Mononuclear cell (primary cell): ENCODE data around the gene GNAO1. TPM values are rescaled to one million over a fixed set of nuclear protein-coding genes. Genes with fewer than 3 reads are reported as not detected.

ENCODE experiments used
- H3K27me3 ChIP-seq: 2 replicates; pipeline ENCODE4 v1.6.0; 2011; ENCODE audit warnings: low read length, control low read depth; ENCODE audit not compliant: insufficient read depth
- H3K4me1 ChIP-seq: 2 replicates; pipeline ENCODE4 v1.5.1; 2011; ENCODE audit warnings: mild to moderate bottlenecking, low read length, control low read depth; ENCODE audit not compliant: insufficient read depth
- H3K4me3 ChIP-seq: 2 replicates; pipeline ENCODE4 v1.5.1; 2011; ENCODE audit warnings: mild to moderate bottlenecking, low read length, moderate library complexity
- H3K9me3 ChIP-seq: 2 replicates; pipeline ENCODE4 v1.5.1; 2011; ENCODE audit warnings: low read depth, mild to moderate bottlenecking, control low read depth, low read length
- total RNA-seq: library from RNA; depleted of rRNA; stranded (reverse); fragments of >200 nt; gene quantifications from one replicate; pipeline ENCODE4 v1.2.3, GENCODE V29; 2012

The GNAO1 gene
- total RNA-seq, 1 donor: 0.84 TPM

DNA sequence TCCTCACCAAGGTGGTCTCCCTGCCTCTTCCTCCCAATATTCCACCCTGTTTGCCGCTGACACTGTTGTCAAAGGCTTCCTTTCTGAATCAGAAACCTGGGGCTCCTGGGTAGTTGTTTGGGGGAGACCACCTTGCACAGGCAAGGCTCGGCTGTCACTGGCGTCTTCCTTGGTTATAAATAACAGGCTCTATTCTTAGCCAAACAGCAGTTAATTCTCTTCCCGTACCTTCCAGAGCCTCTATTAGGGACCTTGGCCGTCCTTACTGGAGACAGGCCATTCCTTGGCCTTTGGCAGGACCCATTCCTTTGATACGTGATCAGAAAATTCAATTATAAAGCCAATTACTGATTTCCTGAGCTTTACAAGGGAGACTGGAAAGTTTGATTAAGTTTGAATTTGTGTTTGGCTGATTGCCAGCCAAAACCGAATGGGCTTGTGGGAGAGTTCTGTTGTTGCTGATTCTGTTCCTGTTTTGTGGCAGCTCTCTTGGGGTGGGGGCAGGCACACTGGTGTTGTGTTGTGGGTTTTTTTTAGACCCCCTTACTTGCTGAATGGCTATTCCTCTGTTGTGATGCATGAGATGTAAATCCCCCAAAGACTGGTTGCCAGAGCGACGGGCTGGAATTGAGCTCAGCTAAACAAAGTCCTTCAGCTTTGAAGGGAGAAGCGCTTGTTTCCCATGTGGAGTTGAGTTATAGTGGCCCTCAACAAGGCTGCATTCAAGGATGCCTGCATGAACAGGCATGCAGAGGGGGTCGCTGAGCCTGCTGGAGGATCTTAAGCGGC lies 104.6 kb downstream of the GNAO1 start:
- H3K4me3 ChIP-seq: no peak overlapping the region
- peaks cover 22% of the 10 kb centered on the region for H3K4me1 ChIP-seq
- H3K27me3 ChIP-seq: no peaks in the 10 kb centered on the region
- no peaks in the 10 kb centered on the region for H3K9me3 ChIP-seq

DNA sequence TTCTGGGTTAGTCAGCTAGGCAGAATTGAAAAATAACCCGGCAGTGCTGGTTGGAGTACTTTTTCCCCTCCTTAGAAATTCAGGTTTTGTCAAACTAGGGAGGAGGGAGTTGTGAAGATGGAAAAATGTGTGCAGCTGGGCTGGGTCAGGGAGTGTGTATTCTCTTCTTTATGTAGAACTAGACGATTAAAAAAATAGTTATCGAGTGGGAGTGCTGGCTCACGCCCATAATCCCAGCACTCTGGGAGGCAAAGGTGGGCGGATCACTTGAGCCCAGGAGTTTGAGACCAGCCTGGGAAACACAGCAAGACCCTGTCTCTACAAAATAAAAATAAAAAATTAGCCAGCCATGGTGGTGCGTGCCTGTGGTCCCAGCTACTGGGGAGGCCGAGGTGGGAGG lies 106.4 kb downstream of the GNAO1 start:
- H3K9me3 ChIP-seq: no peaks in the 10 kb centered on the region
- H3K4me3 ChIP-seq: no peak overlapping the region
- H3K27me3 ChIP-seq: no peaks in the 10 kb centered on the region
- H3K4me1 ChIP-seq: peaks cover 22% of the 10 kb centered on the region

DNA sequence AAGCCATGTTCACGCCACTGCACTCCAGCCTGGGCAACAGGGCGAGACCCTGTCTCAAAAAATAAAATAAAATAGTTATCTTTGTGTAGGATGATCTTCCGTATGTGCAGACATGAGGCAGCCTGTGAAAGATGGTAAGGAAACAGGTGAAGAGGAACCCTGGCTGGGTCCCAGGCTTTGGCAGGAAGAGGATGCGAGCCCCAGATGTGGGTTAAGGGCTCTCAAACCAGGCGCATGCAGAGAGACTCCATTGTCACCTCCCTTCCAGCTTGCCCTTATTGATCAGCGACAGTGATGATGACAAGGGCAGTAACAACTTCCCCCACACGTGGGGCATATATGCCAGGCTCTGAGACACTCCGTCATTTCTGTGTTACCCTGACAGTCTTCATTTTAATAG lies 106.8 kb downstream of the GNAO1 start:
- H3K4me1 ChIP-seq: peaks cover 22% of the 10 kb centered on the region
- H3K27me3 ChIP-seq: no peaks in the 10 kb centered on the region
- no peak overlapping the region for H3K4me3 ChIP-seq
- H3K9me3 ChIP-seq: no peaks in the 10 kb centered on the region

DNA sequence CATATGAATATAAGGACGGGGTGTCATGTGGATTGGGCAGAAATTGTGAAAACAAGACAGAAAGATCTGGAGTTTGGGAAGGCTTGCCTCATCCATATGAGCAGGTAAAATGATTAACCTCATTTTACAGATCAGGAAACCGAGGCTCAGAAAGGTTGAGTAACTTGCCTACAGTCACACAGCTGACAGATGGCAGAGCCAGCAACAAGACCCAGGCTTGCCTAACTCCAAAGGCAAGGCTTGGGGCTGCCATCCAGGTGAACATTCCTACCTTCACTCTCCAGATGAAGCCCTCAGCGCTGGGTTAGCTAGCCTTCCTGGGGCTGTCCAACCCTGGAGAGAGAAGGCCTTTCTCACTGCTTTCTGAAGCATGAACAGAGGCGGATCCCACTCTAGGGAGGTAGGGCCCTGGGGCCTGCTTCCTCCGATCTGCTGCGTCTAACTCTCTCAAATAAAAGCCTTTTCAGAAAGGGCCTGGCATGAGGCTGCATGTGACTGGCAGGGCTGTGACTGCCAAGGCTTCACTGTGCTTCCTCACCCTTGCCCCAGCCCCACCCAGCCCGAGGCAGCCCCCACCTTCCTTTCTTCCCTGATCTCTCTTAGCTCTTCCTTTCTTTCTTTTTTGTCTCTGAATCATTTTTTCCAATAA lies 107.8 kb downstream of the GNAO1 start:
- no peaks in the 10 kb centered on the region for H3K9me3 ChIP-seq

DNA sequence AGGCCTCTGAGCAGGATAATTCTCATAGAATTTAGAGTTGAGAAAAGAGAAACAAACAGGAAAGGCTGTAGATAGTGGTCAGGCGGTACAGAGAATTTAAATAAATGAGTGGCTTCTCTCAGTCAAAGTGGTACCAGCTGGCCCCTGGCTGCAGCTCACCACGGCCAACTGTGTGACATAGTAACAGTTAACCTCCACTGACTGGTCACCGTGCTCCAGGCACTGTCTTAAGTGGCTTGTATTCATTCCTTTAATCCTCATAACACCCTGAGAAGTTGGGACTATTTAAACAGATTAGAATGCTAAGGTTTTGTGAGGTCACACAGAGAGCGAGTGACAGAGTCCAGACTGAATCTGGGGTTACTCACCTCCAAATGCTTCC lies 108.9 kb downstream of the GNAO1 start:
- Histone ChIP-seq H3K4me1 (peaks cover 12% of the 10 kb centered on the region), H3K4me3 (no peak overlapping the region), H3K9me3 (no peaks in the 10 kb centered on the region), H3K27me3 (no peaks in the 10 kb centered on the region)

More for the DNA sequence above, 107.8 kb downstream of the GNAO1 start:
- H3K4me3 ChIP-seq: no peak overlapping the region
- H3K4me1 ChIP-seq: peaks cover 22% of the 10 kb centered on the region
- no peaks in the 10 kb centered on the region for H3K27me3 ChIP-seq

DNA sequence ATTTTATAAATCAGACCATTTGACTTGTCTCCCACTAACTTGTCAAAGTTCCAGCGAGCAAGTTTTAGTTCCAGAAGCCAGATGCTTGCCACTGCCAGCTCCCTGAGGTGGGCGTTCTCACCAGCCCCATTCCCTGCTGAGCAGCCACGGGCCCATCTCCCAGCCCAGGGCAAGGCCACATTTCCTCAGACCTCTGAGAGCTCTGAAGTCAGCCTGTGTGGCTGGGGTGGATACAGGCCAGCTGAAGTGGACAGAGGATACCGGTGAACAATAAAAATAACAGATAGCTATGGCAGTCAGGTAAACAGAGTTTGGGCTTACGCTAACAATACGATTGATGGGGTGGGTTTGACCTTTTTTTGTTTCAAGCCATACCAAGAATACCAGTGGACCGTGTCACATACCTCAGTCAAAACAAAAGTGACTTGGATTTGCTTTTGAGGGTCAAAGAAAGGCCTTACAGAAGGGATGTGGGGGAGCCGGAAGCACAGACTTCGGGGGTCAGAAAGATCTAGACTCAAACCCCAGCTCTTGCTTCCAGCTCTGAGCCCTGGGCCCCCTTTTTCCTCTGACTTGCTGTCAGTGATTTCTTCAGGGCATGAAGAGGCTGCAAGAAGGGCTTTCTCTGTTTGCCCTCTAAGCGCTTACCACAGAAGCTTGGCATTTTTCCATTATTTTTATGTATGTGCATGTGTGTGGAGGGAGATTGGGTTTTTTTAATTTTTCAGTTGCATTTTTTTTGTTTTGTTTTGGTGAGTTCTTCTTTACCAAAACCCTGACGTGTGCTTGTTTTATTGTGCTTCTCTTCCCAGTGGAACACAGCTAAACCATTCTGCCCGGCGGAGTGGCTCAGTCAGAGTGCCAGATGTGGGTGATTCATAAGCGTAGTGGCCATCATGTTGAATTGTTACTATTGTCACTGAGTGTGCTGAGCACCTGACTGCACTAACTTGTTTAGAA lies 109.9 kb downstream of the GNAO1 start:
- Histone ChIP-seq H3K4me3 (no peak overlapping the region), H3K9me3 (no peaks in the 10 kb centered on the region), H3K4me1 (peaks cover 6% of the 10 kb centered on the region), H3K27me3 (no peaks in the 10 kb centered on the region)

DNA sequence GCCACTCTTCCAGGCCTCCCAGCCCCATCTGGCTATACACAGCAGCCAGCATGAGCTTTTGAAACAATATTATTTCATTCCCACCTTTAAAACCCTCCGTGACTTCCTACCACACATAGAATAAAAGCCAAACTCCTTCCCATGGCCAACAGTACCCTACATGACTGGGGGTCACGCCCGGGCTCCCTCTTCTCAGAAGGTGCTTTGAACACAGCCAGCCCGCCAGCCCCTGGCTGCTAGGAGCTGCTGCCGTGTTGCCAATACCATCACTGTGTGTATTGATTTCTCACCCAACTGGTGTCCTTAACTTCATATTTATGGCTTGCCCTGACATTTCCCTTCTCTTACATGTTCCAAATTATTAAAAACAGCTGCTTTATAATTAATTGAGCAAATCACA lies 111.2 kb downstream of the GNAO1 start:
- Histone ChIP-seq H3K4me3 (no peak overlapping the region), H3K27me3 (no peaks in the 10 kb centered on the region), H3K9me3 (no peaks in the 10 kb centered on the region), H3K4me1 (peaks cover 6% of the 10 kb centered on the region)

DNA sequence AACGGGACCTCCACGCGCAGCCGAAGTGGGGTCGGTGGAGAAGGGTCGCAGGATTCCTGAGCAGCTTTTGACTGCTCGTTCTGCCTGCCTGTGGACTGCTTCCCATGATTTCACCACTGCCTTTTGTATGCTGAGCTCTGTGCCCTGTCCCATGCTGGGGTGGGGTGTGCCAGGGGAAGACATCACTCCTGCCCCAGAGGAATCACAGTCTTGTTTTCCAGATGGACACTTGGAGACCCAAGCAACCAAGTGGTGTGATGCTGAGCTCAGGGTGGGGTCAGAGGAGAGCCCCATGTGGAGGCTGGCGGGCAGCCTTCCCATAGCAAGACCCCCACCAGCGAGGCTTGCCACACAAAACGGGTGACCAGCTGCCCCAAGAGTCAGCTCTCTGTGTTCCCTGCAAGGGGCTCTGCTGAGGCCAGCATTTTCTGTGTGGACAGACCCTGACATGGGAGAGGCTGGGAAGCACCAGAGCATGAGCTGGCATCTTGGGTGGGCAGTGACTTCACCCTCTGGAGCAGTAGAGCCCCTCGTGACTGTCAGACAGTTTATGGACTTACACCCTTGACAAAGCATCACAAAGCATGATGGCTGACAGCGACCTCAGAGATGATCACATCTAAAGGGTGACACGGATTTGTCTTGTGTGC lies 111.9 kb downstream of the GNAO1 start:
- no peaks in the 10 kb centered on the region for H3K27me3 ChIP-seq
- H3K4me1 ChIP-seq: peaks cover 6% of the 10 kb centered on the region
- no peak overlapping the region for H3K4me3 ChIP-seq
- no peaks in the 10 kb centered on the region for H3K9me3 ChIP-seq

DNA sequence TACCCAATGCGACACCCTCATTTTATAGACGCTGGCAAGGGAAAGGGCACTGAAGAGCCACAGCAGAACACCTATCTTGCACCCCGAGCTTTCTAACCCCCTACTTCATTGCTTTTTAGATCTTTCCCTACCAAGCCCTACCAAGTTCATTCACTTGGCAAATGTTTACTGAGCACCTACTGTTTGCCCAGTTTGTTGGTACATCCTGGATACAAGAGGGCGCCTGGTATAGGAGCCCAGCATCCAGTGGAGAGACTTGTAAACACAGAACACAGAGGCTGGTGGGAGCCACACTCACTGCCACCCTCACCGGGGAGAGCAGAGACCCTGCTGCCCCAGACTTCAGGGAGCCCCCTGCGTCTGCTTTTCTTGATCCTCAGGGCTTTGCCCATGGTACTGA lies 112.6 kb downstream of the GNAO1 start:
- Histone ChIP-seq H3K4me1 (peaks cover 5% of the 10 kb centered on the region), H3K9me3 (no peaks in the 10 kb centered on the region), H3K4me3 (no peak overlapping the region), H3K27me3 (no peaks in the 10 kb centered on the region)

DNA sequence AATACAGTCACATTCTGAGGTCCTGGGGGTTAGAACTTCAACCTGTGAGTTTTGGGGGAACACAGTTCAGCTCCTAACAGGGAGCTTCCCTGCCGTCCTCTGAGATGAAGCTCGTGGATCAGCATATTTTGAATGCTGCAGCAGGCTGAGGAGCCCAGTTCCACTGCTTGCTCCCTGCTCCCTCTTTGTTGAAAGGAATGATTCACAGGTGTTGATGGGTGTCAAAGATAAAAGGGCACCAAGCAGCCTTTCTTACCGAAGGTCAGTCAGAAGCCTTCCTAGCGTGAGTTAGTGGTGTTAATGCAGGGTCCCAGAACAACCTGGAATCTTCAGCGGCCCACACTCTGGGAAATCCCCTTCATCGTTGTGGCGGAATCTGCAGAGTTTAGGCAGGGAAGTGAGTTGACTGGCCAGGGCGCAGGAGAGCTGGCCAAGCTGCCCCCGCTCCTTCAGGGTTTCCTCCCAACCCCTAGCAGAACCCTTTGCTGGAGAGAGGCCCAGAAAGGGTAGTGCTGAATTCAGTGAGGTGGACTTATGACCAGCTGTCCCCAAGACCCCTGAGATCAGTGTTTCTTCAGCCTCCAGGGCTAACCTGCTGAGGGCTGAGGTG lies 114.8 kb downstream of the GNAO1 start:
- H3K27me3 ChIP-seq: no peaks in the 10 kb centered on the region
- no peak overlapping the region for H3K4me3 ChIP-seq
- no peaks in the 10 kb centered on the region for H3K4me1 ChIP-seq
- no peaks in the 10 kb centered on the region for H3K9me3 ChIP-seq

DNA sequence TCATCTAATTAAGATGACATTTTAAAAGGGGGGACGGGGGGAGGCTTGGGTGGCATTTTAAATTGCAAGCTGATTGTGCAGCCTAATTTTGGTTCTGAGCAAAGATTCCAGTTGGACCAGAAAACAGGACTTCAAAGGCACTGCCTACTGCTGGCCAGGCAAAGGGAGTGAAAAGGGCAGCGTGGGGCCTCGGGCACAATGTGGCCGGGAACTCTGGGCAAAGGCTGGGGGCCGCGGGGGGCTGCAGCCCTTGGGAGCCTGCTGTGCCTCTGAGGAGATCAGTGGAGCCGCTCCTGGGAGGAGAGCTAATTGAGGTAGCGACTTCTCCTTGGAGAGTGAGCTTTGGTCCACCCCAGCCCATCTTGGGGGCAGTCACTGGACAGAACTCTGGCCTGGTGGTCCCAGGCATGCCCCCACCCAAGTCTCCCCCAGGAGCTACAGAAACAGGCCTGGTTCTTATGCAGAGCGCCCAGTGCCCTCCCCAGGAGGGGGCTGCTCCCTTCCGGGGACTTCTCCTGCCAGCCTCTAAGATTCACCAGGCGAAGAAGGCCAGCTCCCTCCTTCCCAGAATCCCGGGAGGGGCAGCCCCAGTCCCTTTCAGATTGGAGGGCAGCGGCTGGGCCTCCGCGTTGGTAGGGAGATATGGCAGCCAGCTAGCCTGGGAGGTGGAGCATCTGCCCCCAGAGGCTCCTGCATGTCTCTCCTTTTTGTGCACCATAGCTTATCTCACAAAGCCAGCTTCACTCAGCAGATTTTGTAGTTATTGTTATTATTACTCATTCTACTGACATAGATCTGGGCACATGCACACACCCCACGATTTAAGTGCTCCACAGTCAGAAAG lies 115.6 kb downstream of the GNAO1 start:
- H3K9me3 ChIP-seq: no peaks in the 10 kb centered on the region

DNA sequence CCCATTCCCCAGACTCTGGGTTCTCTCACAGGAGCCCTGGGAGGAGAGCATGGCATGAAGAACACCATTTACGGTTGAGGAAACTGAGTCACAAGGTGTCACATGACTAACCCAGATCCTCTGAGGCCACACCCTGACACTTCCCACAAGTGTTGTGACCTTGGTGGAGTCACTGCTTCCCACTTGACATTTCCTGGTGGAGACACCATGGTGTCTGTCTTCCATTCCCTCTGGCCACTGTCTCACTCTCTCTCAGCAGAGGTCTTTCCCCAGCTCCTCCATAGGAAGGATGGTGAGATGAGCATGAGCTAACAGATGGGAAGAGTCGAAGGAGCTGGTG lies 116.2 kb downstream of the GNAO1 start:
- H3K4me1 ChIP-seq: no peaks in the 10 kb centered on the region
- no peaks in the 10 kb centered on the region for H3K9me3 ChIP-seq
- H3K4me3 ChIP-seq: no peak overlapping the region
- H3K27me3 ChIP-seq: no peaks in the 10 kb centered on the region

More for the DNA sequence above, 115.6 kb downstream of the GNAO1 start:
- Histone ChIP-seq H3K27me3 (no peaks in the 10 kb centered on the region), H3K4me3 (no peak overlapping the region), H3K4me1 (no peaks in the 10 kb centered on the region)

DNA sequence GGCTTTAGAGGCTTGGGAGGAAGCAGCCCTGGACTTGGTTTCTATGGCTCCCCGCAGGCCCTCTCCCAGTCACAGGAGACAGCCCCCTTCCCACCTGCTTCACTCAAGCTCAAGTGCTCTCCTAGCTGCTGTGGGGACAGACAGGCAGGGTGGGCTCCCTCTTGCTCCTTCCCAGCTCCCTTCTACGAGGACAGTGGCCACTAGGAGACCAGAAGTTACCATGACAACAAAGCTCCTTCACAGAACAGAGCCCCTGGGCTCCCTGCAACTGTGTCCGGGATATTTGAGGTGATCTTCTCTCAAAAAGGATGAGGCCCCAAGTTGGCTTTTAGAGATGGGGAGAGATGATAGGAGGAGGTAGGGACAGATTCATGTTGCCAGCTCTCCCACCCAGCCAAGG lies 117.7 kb downstream of the GNAO1 start:
- Histone ChIP-seq H3K4me3 (no peak overlapping the region), H3K4me1 (no peaks in the 10 kb centered on the region), H3K27me3 (no peaks in the 10 kb centered on the region), H3K9me3 (no peaks in the 10 kb centered on the region)

DNA sequence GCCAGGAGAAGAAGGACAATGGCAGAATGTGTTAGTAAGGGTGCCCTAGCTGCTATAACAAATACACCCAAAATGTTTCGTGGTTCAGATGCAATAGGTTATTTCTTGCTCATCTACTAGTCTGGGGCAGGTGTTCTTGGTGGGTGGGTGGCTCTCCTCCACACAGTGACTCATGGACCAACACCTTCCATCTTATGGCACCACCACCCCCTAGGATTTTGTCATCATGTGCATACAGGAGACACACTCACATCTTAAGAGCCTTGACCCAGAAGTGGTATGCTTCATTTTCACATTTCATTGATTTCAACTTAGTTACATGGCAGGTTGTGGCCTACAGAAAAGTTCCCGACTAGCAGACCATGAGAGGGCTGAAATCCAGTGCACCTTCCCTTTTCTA lies 119.4 kb downstream of the GNAO1 start:
- Histone ChIP-seq H3K4me3 (no peak overlapping the region), H3K9me3 (no peaks in the 10 kb centered on the region), H3K27me3 (no peaks in the 10 kb centered on the region), H3K4me1 (no peaks in the 10 kb centered on the region)
